Measurements from ENCODE around the gene PEAR1.

PEAR1 gene

DNA sequence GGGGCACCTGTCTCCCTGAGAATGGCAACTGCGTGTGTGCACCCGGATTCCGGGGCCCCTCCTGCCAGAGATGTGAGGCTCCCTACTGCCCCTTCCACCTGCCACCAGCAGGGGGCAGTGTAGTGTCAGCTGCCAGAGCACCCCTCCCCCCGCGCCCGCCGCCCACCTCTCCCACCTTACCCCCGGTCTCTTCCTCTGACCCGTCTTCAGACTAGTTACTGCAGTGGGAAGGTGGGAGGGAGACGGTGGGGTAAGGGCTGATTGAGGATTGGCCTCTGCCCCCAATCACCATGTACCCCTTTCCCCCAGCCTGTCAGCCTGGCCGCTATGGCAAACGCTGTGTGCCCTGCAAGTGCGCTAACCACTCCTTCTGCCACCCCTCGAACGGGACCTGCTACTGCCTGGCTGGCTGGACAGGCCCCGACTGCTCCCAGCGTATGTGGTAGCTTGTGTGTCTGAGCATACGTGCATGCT lies 16.8 kb downstream of the PEAR1 start:
- Histone ChIP-seq H3K27me3 (ENCODE audit: control insufficient read depth, insufficient read depth, low read length) (peaks cover 7% of the 10 kb centered on the region), H3K4me3 (ENCODE audit: low read length) (no peak overlapping the region), H3K36me3 (ENCODE audit: control insufficient read depth, insufficient read depth, low read length) (no peaks in the 10 kb centered on the region), H3K9ac (ENCODE audit: low read length) (no peak overlapping the region), H3K27ac (ENCODE audit: low read depth, low read length) (no peak overlapping the region), H3K4me1 (ENCODE audit: control insufficient read depth, insufficient read depth, low read length) (no peaks in the 10 kb centered on the region)

DNA sequence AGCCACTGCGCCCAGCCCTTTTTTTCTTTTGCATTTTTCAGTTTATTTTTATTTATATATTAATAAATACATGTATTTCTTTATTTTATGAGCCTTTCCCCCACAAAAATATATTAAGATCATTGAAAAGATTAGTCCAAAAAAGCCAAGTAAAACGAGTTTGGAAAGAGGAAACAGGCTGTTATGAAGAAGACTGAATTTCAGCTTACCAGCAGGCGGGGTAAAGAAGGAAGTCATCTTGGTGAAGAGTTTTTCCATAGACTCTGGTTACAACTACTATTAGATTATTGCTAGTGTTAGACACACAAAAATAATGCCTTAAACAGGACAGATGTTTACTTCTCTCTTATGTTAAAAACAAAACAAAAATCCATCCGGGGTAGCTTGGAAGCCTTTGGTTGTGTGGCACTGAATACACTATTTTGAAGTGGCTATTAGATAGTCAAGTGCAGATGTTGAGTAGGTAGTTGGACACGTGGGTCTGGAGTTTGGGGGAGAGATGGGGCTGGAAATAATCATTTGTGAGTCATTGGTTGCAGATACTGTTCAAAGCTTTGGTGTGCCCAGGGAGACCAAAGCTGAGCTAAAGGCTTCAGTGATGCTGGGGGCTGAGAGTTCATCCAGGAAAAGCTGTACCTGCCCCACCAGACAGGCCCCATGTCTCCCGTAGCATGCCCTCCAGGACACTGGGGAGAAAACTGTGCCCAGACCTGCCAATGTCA lies 18.2 kb downstream of the PEAR1 start:
- no peaks in the 10 kb centered on the region for H3K36me3 ChIP-seq (ENCODE audit: control insufficient read depth, insufficient read depth, low read length)
- H3K9ac ChIP-seq (ENCODE audit: low read length), result no peak overlapping the region
- peaks cover 4% of the 10 kb centered on the region for H3K27me3 ChIP-seq (ENCODE audit: control insufficient read depth, insufficient read depth, low read length)
- H3K4me1 ChIP-seq (ENCODE audit: control insufficient read depth, insufficient read depth, low read length), result no peaks in the 10 kb centered on the region
- H3K27ac ChIP-seq (ENCODE audit: low read depth, low read length), result no peak overlapping the region
- H3K4me3 ChIP-seq (ENCODE audit: low read length), result no peak overlapping the region

DNA sequence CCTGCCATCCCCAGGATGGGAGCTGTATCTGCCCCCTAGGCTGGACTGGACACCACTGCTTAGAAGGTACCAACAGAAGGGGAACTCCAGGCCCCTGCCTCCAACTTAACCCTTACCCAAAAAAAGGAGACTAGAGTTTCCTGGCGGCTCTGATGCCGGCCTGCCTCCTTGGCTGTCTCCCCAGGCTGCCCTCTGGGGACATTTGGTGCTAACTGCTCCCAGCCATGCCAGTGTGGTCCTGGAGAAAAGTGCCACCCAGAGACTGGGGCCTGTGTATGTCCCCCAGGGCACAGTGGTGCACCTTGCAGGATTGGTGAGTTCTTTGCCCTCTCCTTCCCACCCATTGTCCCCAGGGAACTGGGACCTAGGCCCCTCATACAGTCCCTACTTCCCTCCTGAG lies 18.8 kb downstream of the PEAR1 start:
- Histone ChIP-seq H3K27me3 (ENCODE audit: control insufficient read depth, insufficient read depth, low read length) (peaks cover 4% of the 10 kb centered on the region), H3K27ac (ENCODE audit: low read depth, low read length) (no peak overlapping the region), H3K4me3 (ENCODE audit: low read length) (no peak overlapping the region), H3K36me3 (ENCODE audit: control insufficient read depth, insufficient read depth, low read length) (no peaks in the 10 kb centered on the region), H3K9ac (ENCODE audit: low read length) (no peak overlapping the region), H3K4me1 (ENCODE audit: control insufficient read depth, insufficient read depth, low read length) (no peaks in the 10 kb centered on the region)

DNA sequence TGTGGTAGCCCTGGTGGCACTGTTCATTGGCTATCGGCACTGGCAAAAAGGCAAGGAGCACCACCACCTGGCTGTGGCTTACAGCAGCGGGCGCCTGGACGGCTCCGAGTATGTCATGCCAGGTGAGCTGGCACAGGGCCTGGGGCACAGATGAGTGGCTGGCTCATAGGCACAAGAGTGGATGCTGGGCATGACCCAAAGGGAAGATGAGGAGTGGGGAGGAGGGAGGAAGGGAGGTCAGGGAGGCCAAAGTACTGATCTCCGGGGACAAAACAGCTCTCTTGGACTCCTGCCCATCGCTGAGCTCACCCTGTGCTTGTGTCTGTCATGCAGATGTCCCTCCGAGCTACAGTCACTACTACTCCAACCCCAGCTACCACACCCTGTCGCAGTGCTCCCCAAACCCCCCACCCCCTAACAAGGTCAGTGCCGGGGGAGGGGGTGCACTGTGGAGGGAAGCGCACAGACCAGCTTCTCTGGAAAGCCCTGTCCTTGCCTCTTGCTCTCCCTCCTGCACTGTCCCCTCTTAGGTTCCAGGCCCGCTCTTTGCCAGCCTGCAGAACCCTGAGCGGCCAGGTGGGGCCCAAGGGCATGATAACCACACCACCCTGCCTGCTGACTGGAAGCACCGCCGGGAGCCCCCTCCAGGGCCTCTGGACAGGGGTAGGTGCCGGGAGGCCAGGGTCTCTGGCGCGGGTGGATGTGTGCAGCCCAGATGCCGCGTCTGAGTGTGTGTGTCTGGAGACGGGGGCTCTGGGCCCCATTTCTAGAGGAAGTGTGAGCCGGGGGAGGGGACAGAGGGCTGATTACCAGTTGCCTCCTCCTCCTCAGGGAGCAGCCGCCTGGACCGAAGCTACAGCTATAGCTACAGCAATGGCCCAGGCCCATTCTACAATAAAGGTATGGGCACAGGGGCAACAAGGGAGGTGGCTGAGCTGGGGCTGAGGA lies 19.6 kb downstream of the PEAR1 start:
- peaks cover 4% of the 10 kb centered on the region for H3K27me3 ChIP-seq (ENCODE audit: control insufficient read depth, insufficient read depth, low read length)
- no peak overlapping the region for H3K27ac ChIP-seq (ENCODE audit: low read depth, low read length)
- H3K4me3 ChIP-seq (ENCODE audit: low read length), result no peak overlapping the region
- H3K4me1 ChIP-seq (ENCODE audit: control insufficient read depth, insufficient read depth, low read length), result no peaks in the 10 kb centered on the region
- H3K9ac ChIP-seq (ENCODE audit: low read length), result no peak overlapping the region
- no peaks in the 10 kb centered on the region for H3K36me3 ChIP-seq (ENCODE audit: control insufficient read depth, insufficient read depth, low read length)

DNA sequence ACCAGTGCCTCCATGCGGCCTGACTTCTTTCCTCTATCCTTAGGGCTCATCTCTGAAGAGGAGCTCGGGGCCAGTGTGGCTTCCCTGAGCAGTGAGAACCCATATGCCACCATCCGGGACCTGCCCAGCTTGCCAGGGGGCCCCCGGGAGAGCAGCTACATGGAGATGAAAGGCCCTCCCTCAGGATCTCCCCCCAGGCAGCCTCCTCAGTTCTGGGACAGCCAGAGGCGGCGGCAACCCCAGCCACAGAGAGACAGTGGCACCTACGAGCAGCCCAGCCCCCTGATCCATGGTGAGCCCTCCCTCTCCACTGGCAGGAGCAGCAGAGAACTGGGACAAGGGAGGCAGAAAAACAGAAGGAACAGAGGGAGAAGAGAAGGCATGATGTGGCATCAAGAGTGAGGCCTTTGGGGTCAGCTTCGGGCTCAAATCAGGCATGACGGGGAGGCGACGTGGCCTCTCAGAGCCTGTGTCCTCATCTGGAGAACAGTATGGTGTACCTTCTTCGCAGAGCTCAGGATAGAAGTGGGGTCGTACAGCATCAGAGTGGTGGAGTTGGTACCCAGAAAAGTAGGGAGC lies 20.4 kb downstream of the PEAR1 start:
- Histone ChIP-seq H3K4me1 (ENCODE audit: control insufficient read depth, insufficient read depth, low read length) (no peaks in the 10 kb centered on the region), H3K36me3 (ENCODE audit: control insufficient read depth, insufficient read depth, low read length) (no peaks in the 10 kb centered on the region), H3K4me3 (ENCODE audit: low read length) (no peak overlapping the region), H3K9ac (ENCODE audit: low read length) (no peak overlapping the region), H3K27me3 (ENCODE audit: control insufficient read depth, insufficient read depth, low read length) (peaks cover 4% of the 10 kb centered on the region), H3K27ac (ENCODE audit: low read depth, low read length) (no peak overlapping the region)

DNA sequence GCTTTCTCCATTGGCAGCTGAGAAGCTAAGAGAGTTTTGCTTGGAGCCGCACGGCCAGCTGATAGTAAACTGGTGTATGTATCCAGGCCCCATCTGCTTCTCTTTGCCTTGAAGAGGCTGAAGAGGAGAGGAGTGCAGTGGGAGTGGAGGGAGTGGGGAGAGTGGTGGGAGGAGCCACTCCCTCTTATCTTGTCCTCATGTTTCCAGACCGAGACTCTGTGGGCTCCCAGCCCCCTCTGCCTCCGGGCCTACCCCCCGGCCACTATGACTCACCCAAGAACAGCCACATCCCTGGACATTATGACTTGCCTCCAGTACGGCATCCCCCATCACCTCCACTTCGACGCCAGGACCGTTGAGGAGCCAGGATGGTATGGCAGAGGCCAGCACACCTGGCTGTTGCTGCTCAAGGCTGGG lies 20.9 kb downstream of the PEAR1 start:
- Histone ChIP-seq H3K4me1 (ENCODE audit: control insufficient read depth, insufficient read depth, low read length) (no peaks in the 10 kb centered on the region), H3K9ac (ENCODE audit: low read length) (no peak overlapping the region), H3K36me3 (ENCODE audit: control insufficient read depth, insufficient read depth, low read length) (no peaks in the 10 kb centered on the region), H3K4me3 (ENCODE audit: low read length) (no peak overlapping the region), H3K27ac (ENCODE audit: low read depth, low read length) (no peak overlapping the region), H3K27me3 (ENCODE audit: control insufficient read depth, insufficient read depth, low read length) (peaks cover 4% of the 10 kb centered on the region)

DNA sequence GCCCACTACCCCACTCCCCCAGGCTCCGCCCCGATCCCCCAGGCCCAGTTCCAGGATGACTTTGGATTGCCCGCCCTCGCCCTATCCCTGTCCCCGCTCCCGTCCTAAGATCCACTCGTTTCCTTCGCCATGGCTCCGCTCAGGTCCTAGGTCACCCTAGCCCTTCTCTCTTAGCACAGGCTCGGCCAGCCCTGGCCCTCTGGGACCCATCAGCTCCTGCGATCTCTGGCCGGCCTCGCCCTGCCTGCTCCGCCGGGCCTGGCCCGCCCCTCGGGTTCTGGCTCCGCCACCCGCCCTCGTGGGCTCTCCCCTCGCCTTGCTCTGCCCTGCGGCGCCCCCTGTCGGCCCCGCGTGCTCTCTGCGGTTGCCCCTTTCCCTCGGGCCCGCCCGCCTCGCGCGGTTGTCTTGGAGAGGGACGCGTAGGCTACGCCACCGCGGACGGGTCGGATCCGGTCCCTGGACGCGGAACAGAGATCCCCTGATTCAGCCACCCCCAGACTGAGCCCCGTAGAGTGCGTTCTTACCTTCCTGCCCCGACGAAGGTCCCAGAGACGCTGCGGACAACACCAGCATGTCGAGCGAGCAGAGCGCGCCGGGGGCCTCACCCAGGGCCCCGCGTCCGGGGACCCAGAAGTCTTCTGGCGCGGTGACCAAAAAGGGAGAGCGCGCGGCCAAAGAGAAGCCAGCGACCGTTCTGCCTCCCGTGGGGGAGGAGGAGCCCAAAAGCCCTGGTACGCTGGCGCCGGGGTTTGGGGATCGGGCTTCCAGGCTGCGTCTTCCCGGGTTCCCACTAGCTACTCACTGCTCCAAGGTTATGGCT lies 26.9 kb downstream of the PEAR1 start, which contains the start of gene LRRC71:
TSS of gene LRRC71 (plus strand) at position 400 of the 820 bp plus-strand sequence. CDS start at position 572, 172 bp downstream.
- H3K4me1 ChIP-seq (ENCODE audit: control insufficient read depth, insufficient read depth, low read length), result no peaks in the 10 kb centered on the region
- H3K27ac ChIP-seq (ENCODE audit: low read depth, low read length), result no peak within 1 kb of the TSS
- H3K36me3 ChIP-seq (ENCODE audit: control insufficient read depth, insufficient read depth, low read length), result no peaks in the 10 kb centered on the region
- peaks cover 44% of the 10 kb centered on the region for H3K27me3 ChIP-seq (ENCODE audit: control insufficient read depth, insufficient read depth, low read length)
- H3K9ac ChIP-seq (ENCODE audit: low read length), result no peak within 1 kb of the TSS
- H3K4me3 ChIP-seq (ENCODE audit: low read length), result peak within 1 kb of the TSS; percentile 30

DNA sequence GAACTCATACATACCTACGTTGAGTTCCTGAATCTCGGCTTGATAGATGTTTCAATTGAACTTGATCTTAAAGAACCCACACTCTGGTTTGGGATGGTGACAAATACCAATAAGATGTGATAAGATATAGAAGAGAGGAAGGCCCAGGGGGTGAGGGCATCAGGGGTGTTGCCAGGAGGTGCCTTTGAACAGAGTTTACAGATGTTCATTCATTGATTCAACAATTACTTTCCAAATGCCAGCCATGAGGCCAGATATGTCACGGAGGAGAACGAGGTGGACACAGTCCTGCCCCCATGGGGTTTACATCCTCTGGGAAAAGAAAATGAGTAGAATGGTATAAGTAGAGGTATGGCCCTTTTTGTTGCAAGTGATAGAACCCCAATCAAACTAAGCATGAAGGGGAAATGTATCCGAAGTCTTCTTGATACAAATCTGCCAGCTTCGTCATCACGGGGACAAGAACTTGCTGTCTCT lies 27.6 kb downstream of the PEAR1 start:
- peaks cover 46% of the 10 kb centered on the region for H3K27me3 ChIP-seq (ENCODE audit: control insufficient read depth, insufficient read depth, low read length)

DNA sequence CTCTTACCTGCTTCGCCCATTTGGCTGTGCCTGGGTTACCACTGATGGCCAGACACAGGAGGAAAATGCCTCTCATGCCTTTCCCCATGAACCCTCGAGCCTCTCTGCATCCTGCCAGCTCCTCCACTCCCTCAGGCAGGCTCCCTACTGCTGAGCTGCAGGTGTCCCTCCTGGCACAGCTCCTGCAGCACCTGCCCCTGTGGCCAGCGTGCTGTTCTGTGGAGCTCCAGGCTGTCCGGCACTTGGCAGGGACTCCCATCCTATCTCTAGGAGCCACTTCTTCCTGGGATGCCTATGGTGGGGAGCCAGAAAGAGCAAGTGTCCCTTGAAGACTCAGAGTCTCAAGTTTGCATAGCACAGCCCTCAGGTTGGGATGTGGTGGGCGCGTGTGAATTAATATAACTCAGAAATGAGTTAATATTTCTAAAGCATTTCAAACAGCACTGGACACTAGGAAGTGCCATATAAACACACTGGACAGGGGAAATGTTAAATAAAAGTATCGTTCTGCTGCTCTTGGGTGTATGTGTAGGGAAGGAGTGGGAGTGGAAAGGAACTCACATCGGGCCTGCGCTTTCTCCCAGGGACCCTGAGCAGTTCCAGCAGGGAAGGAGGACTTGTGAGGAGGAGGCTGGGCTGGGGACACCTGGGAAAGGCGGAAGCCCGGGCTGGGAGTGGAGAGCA lies 29.6 kb downstream of the PEAR1 start:
- H3K27me3 ChIP-seq (ENCODE audit: control insufficient read depth, insufficient read depth, low read length), result peaks cover 59% of the 10 kb centered on the region
- no peaks in the 10 kb centered on the region for H3K4me1 ChIP-seq (ENCODE audit: control insufficient read depth, insufficient read depth, low read length)
- H3K27ac ChIP-seq (ENCODE audit: low read depth, low read length), result no peak overlapping the region
- no peaks in the 10 kb centered on the region for H3K36me3 ChIP-seq (ENCODE audit: control insufficient read depth, insufficient read depth, low read length)
- H3K4me3 ChIP-seq (ENCODE audit: low read length), result no peak overlapping the region
- no peak overlapping the region for H3K9ac ChIP-seq (ENCODE audit: low read length)

More for the DNA sequence above, 27.6 kb downstream of the PEAR1 start:
- Histone ChIP-seq H3K9ac (ENCODE audit: low read length) (no peak overlapping the region), H3K4me3 (ENCODE audit: low read length) (no peak overlapping the region), H3K36me3 (ENCODE audit: control insufficient read depth, insufficient read depth, low read length) (no peaks in the 10 kb centered on the region), H3K27ac (ENCODE audit: low read depth, low read length) (no peak overlapping the region), H3K4me1 (ENCODE audit: control insufficient read depth, insufficient read depth, low read length) (no peaks in the 10 kb centered on the region)

DNA sequence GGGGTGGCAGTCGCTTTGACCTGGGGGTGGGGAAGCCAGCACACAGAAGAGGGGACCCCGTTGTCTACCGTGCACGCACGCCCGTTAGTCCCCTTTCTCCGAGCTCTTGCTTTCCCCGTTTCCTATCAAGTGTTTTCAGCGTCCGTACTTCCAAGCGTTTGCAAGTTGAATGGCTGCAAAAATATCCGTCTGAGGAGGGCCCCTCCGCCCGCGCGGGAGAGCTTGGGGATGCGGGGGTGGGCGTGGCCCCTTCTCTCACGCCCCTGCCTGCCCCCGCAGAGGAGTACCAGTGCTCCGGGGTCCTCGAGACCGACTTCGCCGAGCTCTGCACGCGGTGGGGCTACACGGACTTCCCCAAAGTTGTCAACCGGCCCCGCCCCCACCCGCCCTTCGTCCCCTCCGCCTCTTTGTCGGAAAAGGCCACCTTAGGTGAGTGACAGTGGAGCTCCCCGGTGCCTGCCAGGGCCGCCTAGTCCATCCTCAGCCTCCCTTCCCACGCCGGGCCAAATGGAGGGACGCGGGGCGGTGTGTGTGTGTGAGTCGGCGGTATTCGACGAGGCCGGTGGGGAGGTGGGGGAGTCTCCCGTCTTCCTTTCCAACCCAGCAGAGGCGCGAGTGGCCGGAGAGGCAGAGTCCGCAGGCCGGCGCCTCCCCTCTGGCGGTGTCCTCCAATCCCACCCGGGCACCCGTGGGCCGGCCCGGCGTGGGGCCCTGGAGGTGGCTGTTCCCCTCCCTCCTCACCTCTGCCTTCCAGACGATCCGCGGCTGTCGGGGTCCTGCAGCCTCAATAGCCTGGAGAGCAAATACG lies 30.4 kb downstream of the PEAR1 start:
- H3K4me3 ChIP-seq (ENCODE audit: low read length), result no peak overlapping the region
- H3K36me3 ChIP-seq (ENCODE audit: control insufficient read depth, insufficient read depth, low read length), result no peaks in the 10 kb centered on the region
- peaks cover 59% of the 10 kb centered on the region for H3K27me3 ChIP-seq (ENCODE audit: control insufficient read depth, insufficient read depth, low read length)
- no peak overlapping the region for H3K9ac ChIP-seq (ENCODE audit: low read length)
- no peak overlapping the region for H3K27ac ChIP-seq (ENCODE audit: low read depth, low read length)
- no peaks in the 10 kb centered on the region for H3K4me1 ChIP-seq (ENCODE audit: control insufficient read depth, insufficient read depth, low read length)

All from rectal smooth muscle tissue (tissue), 1 donor.